ENCODE data around the gene STX11.
"Not testable (repeated sequence)": the region's sequence is repeated elsewhere in the genome, so short reads cannot be mapped to it uniquely, and the experiment has no call there.

DNA sequence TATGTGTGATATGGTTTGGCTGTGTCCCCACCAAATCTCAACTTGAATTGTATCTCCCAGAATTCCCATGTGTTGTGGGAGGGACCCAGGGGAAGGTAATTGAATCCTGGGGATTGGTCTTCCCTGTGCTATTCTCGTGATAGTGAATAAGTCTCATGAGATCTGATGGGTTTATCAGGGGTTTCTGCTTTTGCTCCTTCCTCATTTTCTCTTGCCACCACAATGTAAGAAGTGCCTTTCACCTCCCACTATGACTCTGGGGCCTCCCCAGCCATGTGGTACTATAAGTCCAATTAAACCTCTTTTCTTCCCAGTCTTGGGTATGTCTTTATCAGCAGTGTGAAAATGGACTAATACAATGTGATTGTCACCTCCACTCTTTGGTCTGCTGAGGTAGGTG, 30.0 kb downstream of the STX11 start:
- TF ChIP-seq, protein P1, sequence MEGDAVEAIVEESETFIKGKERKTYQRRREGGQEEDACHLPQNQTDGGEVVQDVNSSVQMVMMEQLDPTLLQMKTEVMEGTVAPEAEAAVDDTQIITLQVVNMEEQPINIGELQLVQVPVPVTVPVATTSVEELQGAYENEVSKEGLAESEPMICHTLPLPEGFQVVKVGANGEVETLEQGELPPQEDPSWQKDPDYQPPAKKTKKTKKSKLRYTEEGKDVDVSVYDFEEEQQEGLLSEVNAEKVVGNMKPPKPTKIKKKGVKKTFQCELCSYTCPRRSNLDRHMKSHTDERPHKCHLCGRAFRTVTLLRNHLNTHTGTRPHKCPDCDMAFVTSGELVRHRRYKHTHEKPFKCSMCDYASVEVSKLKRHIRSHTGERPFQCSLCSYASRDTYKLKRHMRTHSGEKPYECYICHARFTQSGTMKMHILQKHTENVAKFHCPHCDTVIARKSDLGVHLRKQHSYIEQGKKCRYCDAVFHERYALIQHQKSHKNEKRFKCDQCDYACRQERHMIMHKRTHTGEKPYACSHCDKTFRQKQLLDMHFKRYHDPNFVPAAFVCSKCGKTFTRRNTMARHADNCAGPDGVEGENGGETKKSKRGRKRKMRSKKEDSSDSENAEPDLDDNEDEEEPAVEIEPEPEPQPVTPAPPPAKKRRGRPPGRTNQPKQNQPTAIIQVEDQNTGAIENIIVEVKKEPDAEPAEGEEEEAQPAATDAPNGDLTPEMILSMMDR (IDR thresholded peaks at IDR 0.05 in 8 of 11, conservative IDR thresholded peaks at IDR 0.05 in 3 of 11), result not testable (repeated sequence)
- not testable (repeated sequence) for TF ChIP-seq POLR2A (IDR thresholded peaks at IDR 0.05)

All from spleen (tissue), 7 donors.